ENCODE results near the gene SMAD1.
"Not testable (repeated sequence)": the region's sequence is repeated elsewhere in the genome, so short reads cannot be mapped to it uniquely, and the experiment has no call there.

SMAD1 gene

DNA sequence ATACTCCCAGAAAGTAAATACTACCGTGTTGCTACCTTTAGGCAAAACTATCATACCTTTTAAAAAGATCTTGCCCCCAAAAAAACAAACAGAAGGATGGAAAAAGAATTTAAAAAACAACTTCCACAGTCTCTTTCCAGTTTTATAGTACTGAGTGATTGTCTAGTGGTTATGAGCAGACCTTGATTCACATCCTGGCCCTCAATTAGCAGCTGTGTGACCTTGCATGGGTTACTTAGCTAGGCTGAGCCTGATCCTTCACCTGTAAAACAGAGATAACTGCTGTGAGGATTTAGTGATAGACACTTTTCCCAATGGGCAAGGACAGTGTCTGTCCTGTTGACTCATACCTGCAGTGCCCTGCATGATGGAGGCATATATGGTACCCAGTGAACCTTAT is 49.0 kb downstream of the SMAD1 start:
- H3K9me3 Mint-ChIP-seq: no peaks in the 10 kb centered on the region
- H3K27me3 Mint-ChIP-seq: peaks cover 6% of the 10 kb centered on the region
- no peak overlapping the region for H3K4me3 Mint-ChIP-seq
- DNase-seq: no peak
- no peak overlapping the region for H3K27ac Mint-ChIP-seq
- no peaks in the 10 kb centered on the region for H3K4me1 Mint-ChIP-seq
- no peak for ATAC-seq

DNA sequence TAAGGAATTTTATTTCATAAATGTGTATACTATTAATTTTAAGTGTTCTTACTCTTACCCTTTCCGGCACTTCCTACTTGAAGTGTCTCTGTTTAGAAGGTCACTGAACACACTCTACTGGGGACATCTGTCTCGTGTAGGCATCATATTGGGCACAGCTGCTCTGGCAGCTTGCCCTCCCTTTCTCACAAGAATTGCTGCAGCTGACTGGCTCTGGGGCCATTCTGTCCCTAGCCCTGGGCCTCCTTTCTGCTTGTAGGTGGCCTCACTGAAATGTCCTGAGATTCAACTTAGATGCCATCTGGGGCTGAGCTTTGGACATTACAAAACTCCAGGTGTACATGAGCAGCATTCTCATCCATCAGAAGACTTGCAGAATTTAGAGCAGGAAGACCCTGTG is 49.6 kb downstream of the SMAD1 start:
- no peaks in the 10 kb centered on the region for H3K9me3 Mint-ChIP-seq
- ATAC-seq: no peak
- peaks cover 12% of the 10 kb centered on the region for H3K27me3 Mint-ChIP-seq
- DNase-seq: no peak
- H3K4me1 Mint-ChIP-seq: no peaks in the 10 kb centered on the region
- no peak overlapping the region for H3K4me3 Mint-ChIP-seq
- no peak overlapping the region for H3K27ac Mint-ChIP-seq

GRCh38 chr4:145531859-145532258 is 50.2 kb downstream of the SMAD1 start:
- no peak for DNase-seq
- no peak overlapping the region for H3K27ac Mint-ChIP-seq
- ATAC-seq: no peak
- H3K27me3 Mint-ChIP-seq: peaks cover 18% of the 10 kb centered on the region
- no peaks in the 10 kb centered on the region for H3K9me3 Mint-ChIP-seq
- no peak overlapping the region for H3K4me3 Mint-ChIP-seq
- H3K4me1 Mint-ChIP-seq: no peaks in the 10 kb centered on the region

DNA sequence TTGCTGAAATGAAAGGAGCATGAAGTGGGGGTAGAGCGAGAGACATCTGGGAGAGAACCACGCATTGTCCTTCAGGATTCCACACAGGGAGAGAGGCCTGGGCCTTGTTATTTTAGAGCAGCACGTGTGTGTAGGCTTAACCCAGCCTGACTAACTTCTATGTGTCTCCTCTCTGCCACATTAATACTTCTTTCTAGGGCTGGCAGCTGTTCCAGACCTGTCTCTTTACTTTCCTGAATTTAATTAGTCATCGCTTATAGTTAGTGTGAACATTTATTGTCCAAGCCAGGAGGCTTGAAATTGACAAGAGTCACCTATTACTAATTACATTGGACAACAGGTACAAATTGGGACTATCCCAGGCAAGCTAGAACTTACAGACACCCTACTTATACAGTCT is 51.3 kb downstream of the SMAD1 start:
- no peak for ATAC-seq
- Mint-ChIP-seq H3K27ac (no peak overlapping the region), H3K27me3 (peaks cover 19% of the 10 kb centered on the region), H3K4me1 (no peaks in the 10 kb centered on the region), H3K9me3 (no peaks in the 10 kb centered on the region), H3K4me3 (no peak overlapping the region)
- no peak for DNase-seq

GRCh38 chr4:145533415-145533814 is 51.8 kb downstream of the SMAD1 start:
- H3K9me3 Mint-ChIP-seq: not testable (repeated sequence)
- peaks cover 19% of the 10 kb centered on the region for H3K27me3 Mint-ChIP-seq

DNA sequence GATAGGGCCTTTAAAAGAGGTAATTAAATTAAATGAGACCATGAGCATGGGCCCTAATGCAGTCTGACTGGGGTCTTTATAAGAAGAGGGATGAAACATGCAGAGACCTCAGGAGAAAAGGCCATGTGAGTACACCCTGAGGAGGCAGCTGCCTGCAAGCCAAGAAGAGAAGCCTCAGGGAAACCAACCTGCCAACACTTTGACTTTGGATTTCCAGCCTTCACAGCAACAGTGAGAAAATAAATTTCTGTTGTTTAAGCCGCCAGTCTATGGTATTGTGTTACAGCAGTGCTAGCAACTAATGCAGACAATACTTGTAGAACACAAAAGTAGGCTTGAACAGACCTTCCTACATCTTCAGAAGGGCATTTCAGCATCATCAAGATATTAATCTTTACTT is 52.3 kb downstream of the SMAD1 start:
- DNase-seq (no peak), ATAC-seq (no peak)
- H3K27me3 Mint-ChIP-seq: peaks cover 19% of the 10 kb centered on the region
- no peak overlapping the region for H3K4me3 Mint-ChIP-seq
- H3K27ac Mint-ChIP-seq: no peak overlapping the region
- H3K9me3 Mint-ChIP-seq: no peaks in the 10 kb centered on the region
- H3K4me1 Mint-ChIP-seq: no peaks in the 10 kb centered on the region

More at GRCh38 chr4:145533415-145533814, 51.8 kb downstream of the SMAD1 start:
- not testable (repeated sequence) for ATAC-seq, H3K27ac Mint-ChIP-seq, H3K4me3 Mint-ChIP-seq, H3K4me1 Mint-ChIP-seq, DNase-seq

GRCh38 chr4:145535202-145535601 is 53.5 kb downstream of the SMAD1 start:
- no peak overlapping the region for H3K27ac Mint-ChIP-seq
- no peaks in the 10 kb centered on the region for H3K9me3 Mint-ChIP-seq
- no peak overlapping the region for H3K4me3 Mint-ChIP-seq
- H3K27me3 Mint-ChIP-seq: peaks cover 28% of the 10 kb centered on the region
- no peaks in the 10 kb centered on the region for H3K4me1 Mint-ChIP-seq
- ATAC-seq (no peak), DNase-seq (no peak)

- ATAC-seq: no peak
- Mint-ChIP-seq H3K4me1 (no peaks in the 10 kb centered on the region), H3K27ac (no peak overlapping the region), H3K9me3 (no peaks in the 10 kb centered on the region), H3K4me3 (no peak overlapping the region), H3K27me3 (peaks cover 29% of the 10 kb centered on the region)
- DNase-seq: no peak
Observed at GRCh38 chr4:145536044-145536443, 54.4 kb downstream of the SMAD1 start.

DNA sequence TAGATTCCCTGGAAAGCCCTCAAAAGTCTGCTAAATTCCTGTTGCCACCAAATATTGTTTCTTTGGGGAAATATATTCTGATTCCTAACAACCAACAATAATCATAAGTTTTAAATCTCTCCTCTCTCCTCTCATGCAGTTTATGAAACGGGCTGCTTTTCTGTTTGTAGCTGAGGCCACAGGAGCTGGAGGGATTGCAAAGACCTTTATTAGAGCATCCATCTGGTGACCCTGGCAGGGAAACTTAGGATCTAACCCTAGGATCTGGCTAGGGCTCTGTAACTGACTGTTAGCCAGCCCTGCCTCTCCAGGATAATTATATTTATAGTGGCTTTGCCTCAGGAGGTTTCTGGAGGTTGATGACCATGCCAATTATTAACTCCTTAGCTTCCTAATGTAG is 56.9 kb downstream of the SMAD1 start:
- peaks cover 29% of the 10 kb centered on the region for H3K27me3 Mint-ChIP-seq
- H3K27ac Mint-ChIP-seq: no peak overlapping the region
- H3K9me3 Mint-ChIP-seq: no peaks in the 10 kb centered on the region
- no peaks in the 10 kb centered on the region for H3K4me1 Mint-ChIP-seq
- DNase-seq (no peak), ATAC-seq (no peak)
- H3K4me3 Mint-ChIP-seq: no peak overlapping the region

DNA sequence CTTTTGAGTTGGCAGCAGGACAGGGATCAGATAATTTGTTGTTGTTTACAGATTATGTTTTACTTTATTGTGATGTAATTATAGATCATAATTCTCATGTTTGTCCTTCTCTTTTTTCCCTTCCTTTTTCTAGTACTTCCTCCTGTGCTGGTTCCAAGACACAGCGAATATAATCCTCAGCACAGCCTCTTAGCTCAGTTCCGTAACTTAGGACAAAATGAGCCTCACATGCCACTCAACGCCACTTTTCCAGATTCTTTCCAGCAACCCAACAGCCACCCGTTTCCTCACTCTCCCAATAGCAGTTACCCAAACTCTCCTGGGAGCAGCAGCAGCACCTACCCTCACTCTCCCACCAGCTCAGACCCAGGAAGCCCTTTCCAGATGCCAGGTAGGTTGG is 58.0 kb downstream of the SMAD1 start:
- ATAC-seq (no peak), DNase-seq (no peak)
- Mint-ChIP-seq H3K27me3 (peaks cover 29% of the 10 kb centered on the region), H3K27ac (no peak overlapping the region), H3K4me1 (no peaks in the 10 kb centered on the region), H3K4me3 (no peak overlapping the region), H3K9me3 (no peaks in the 10 kb centered on the region)

- Mint-ChIP-seq H3K4me1 (no peaks in the 10 kb centered on the region), H3K27ac (no peak overlapping the region), H3K27me3 (peaks cover 31% of the 10 kb centered on the region), H3K9me3 (no peaks in the 10 kb centered on the region), H3K4me3 (no peak overlapping the region)
- DNase-seq: no peak
- ATAC-seq: no peak
Observed at GRCh38 chr4:145540235-145540634, 58.6 kb downstream of the SMAD1 start.

- DNase-seq (no peak), ATAC-seq (no peak)
- Mint-ChIP-seq H3K4me3 (no peak overlapping the region), H3K27me3 (peaks cover 31% of the 10 kb centered on the region), H3K4me1 (no peaks in the 10 kb centered on the region), H3K27ac (no peak overlapping the region), H3K9me3 (no peaks in the 10 kb centered on the region)
Observed at GRCh38 chr4:145541346-145541745, 59.7 kb downstream of the SMAD1 start.

GRCh38 chr4:145545031-145545430 is 63.4 kb downstream of the SMAD1 start:
- H3K9me3 Mint-ChIP-seq: no peaks in the 10 kb centered on the region
- H3K27ac Mint-ChIP-seq: no peak overlapping the region
- no peak overlapping the region for H3K4me3 Mint-ChIP-seq

DNA sequence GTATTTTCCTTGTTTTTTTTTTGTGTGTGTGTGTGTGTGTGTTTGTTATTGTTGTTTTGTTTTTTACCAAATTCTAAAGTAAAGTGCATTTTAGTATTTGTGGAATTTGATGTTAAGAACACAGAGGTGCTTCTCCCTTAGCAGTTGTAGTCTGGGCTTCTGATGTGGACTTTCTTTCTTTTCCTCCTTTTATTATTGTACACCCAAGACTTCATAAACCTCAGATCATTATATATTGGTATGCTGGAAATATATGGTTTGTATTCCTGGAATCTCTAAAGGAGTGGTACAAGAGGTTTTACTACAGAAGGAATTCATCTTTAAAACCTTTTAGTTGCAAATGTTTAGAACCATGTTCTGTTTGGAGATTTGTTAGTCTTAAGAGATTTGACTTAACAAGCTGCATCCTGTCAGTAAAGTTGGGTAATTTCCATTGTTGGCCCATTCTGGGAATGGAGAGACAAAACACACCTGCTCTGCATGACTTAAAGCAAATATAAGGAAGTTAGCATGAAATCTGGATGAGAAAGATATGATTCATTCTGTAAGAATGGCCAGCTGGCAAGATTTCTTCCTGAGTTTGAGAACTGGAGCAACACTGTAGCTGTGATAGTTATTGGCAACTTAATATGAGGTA is 64.0 kb downstream of the SMAD1 start:
- H3K27ac Mint-ChIP-seq: no peak overlapping the region
- peaks cover 17% of the 10 kb centered on the region for H3K27me3 Mint-ChIP-seq
- no peak overlapping the region for H3K4me3 Mint-ChIP-seq
- no peaks in the 10 kb centered on the region for H3K9me3 Mint-ChIP-seq
- no peaks in the 10 kb centered on the region for H3K4me1 Mint-ChIP-seq
- ATAC-seq: no peak
- no peak for DNase-seq

More at GRCh38 chr4:145545031-145545430, 63.4 kb downstream of the SMAD1 start:
- no peak for ATAC-seq
- DNase-seq: no peak
- Mint-ChIP-seq H3K27me3 (peaks cover 20% of the 10 kb centered on the region), H3K4me1 (no peaks in the 10 kb centered on the region)

GRCh38 chr4:145546175-145546915 is 64.7 kb downstream of the SMAD1 start:
- Mint-ChIP-seq H3K27me3 (peaks cover 17% of the 10 kb centered on the region), H3K4me1 (no peaks in the 10 kb centered on the region), H3K9me3 (no peaks in the 10 kb centered on the region), H3K4me3 (no peak overlapping the region), H3K27ac (no peak overlapping the region)
- DNase-seq (no peak), ATAC-seq (no peak)

DNA sequence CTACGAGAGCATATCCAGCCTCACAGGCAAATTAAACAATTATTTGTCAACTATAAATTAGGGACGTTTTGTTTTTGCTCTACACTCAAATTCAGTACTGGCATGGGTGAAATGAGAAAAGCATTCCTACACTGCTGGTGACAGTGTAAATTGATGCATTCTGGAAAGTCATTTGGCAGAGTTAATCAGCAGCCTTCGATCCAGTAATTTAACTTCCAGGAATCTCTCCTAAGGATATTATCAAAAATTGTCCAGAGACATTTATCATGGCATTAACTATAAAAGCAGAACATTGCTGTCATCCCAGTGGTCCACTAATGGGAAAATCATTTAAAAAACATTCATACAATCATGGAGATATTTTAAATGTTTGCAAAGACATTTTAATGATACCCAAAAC is 70.0 kb downstream of the SMAD1 start:
- Mint-ChIP-seq H3K9me3 (no peaks in the 10 kb centered on the region), H3K4me3 (no peak overlapping the region), H3K27ac (no peak overlapping the region), H3K27me3 (no peaks in the 10 kb centered on the region), H3K4me1 (peaks cover 7% of the 10 kb centered on the region)
- DNase-seq: no peak
- no peak for ATAC-seq
